GM18951 (cell line): ENCODE data around the gene IL1R1.

Experiments used
- POLR2A ChIP-seq: IDR thresholded peaks from 4 replicates; pipeline ENCODE4 v1.6.1; 2011; ENCODE audit warnings: mild to moderate bottlenecking; ENCODE audit not compliant: insufficient read length, insufficient read depth; ENCODE audit errors: extremely low read depth
- in situ Hi-C: fragments of 300-500 bp; cut with MboI; formaldehyde crosslinking; loops from one replicate; pipeline ENCODE4 v1.12.0; 2022; ENCODE audit warnings: low sequenced_read_pairs, mixed read lengths, inconsistent platforms; ENCODE audit not compliant: unreplicated experiment

IL1R1 gene

DNA sequence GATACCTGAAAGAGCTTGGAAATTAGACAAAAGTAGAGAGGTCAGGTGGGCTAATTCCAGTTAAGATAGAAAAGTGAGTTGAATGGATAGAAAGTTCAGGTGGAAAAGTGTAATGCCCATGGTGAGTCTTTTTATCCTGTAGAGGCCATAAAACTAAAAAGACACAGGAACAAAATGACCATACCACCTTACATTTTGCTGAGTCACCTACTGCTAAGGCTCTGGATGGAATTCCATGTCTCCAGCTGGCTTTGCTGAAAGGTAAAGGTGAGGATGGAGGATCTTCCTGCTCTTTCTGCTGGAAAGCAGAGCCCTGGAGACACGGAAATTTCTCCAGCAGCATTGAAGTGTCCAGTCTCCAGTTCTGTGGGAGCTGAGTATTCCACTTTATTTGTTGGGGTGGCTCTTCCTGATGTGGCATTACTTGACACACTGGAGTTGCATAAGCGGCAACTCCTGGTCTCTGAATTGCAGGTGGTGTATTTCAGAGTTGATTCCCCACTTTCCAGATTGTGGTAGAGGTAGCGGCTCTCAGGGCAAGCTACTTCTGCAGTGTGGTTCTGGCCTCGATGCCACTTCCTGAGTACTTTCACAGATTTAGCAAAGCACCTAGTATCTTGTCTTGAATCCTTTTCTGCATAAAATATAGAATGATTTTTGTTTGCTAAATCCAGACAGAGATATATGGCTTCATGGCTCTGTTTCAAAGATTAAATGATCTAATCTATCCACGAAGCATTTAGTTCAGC lies 55.0 kb downstream of the IL1R1 start:
- TF ChIP-seq POLR2A = no peak
- in situ Hi-C loops = no loop called here

DNA sequence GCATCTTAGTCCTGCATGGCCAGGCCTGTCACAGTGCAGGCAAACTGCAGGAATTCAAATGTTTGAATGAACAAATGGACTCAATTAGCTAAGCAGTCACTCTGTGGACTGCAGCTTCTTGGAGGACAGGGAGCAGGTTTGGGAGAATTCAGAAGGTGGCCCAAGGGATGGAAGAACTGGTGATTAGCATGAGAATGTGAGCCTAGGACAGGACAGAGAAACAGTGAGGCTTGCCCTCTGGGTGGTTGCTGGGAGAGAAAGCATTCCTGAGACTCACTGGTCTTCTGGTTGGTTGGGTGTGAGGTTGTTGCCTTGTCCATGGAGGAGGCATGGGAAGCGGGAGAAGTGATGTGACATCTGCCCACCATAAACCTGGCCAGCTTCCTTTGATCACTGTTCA lies 58.0 kb downstream of the IL1R1 start:
- TF ChIP-seq POLR2A = no peak
- in situ Hi-C loops = no loop called here

DNA sequence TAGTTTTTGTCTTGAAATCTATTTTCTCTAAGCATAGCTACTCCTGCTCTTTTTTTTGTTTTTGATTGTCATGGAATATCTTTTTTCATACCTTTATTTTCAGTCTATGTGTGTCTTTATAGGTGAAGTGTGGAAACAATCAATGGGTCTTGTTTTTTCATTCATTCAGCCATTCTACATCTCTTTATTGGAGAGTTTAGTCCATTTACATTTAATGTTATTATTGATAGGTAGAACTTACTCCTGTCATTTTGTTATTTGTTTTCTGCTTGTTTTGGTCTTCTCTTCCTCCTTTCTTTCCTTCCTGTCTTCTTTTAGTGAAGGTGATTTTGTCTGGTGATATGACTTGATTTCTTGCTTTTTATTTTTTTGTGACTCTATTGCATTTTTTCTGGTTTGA lies 62.1 kb downstream of the IL1R1 start:
- in situ Hi-C loops = no loop called here
- no peak for TF ChIP-seq POLR2A

DNA sequence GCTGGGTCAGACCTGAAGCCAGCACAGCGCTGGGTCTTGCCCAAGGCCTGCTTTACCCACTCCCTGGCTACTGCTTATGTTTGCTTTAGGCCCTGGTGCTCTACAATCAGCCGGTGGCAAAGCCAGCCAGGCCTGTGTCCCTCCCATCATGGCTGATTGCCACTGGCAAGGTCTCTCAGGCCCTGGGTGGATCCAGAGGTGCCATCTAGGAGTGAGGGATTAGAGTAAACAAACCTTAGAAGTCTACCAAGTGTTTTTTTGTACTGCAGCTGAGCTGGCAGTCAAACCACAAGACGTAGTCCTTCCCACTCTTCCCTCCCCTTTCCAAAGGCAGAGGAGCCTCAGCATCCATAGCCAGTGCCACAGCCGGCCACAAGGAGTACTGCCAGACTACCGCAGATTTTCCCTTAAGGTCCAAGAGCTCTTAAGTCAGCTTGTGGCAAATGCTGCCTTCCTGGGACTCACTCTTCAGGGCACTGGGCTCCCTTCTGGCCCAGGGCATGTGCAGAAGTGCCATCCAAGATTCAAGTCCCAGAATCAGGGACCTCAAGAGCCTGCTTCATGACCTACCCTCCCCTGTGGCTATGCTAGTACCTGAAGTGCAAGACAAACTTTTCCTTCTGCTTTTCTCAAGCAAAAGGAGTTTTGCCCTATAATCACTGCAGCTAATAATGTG lies 64.3 kb downstream of the IL1R1 start:
- in situ Hi-C loops = no loop called here
- TF ChIP-seq POLR2A = no peak

DNA sequence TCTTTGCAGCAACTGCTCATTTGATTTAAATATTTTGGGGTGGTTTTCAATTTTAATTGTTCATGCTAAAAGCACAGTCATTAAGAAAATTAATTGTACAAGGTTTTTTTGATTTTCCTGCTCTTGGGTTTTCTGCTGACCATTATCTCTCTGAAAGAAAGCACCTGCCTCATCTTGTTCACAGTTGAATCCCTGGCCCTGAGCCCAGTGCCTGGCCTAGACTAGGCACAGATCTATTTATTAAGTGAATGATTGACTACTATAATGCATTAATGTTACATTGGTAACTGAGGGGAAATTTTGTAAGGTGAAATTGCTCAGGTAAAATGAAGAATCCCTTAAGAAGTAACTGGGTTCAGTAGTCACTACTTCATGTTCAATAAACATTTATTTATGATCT lies 66.2 kb downstream of the IL1R1 start:
- TF ChIP-seq POLR2A = no peak
- in situ Hi-C loops = no loop called here

DNA sequence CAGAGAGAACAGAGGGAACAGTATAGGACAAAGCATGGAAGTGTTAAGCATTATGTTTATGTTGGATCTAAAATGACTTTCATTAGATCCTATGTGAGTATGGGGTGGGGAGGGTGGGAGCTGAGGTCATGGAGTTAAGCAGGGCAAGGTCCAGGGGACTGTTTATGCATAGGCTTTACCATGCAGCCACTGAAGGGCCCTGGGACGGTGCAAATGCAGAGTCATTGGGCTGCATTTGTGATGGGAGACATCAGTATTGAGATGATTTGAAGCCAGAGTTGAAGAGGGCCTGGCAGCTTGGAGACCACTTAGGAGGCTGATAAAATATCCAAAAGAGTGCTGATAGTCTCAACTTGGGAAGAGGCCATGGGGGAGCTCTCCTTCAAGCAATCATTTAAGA lies 66.9 kb downstream of the IL1R1 start:
- in situ Hi-C loops = no loop called here
- no peak for TF ChIP-seq POLR2A

DNA sequence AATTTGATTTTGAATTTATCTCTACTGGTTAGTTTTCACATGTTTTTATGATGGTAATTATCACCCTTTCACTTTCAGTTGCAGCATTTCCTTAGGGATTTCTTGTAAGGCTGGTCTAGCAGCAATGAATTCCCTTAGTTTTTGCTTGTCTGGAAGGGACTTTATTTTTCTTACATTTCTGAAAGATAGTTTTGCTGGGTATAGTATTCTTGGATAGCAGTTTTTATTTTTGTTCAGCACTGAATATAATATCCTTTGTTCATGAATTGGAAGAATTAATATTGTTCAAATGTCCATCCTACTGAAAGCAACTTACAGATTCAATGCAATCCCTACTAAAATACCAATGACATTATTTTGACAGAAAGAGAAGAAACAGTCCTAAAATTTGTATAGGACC lies 74.5 kb downstream of the IL1R1 start:
- TF ChIP-seq POLR2A = no peak
- in situ Hi-C loops = no loop called here

DNA sequence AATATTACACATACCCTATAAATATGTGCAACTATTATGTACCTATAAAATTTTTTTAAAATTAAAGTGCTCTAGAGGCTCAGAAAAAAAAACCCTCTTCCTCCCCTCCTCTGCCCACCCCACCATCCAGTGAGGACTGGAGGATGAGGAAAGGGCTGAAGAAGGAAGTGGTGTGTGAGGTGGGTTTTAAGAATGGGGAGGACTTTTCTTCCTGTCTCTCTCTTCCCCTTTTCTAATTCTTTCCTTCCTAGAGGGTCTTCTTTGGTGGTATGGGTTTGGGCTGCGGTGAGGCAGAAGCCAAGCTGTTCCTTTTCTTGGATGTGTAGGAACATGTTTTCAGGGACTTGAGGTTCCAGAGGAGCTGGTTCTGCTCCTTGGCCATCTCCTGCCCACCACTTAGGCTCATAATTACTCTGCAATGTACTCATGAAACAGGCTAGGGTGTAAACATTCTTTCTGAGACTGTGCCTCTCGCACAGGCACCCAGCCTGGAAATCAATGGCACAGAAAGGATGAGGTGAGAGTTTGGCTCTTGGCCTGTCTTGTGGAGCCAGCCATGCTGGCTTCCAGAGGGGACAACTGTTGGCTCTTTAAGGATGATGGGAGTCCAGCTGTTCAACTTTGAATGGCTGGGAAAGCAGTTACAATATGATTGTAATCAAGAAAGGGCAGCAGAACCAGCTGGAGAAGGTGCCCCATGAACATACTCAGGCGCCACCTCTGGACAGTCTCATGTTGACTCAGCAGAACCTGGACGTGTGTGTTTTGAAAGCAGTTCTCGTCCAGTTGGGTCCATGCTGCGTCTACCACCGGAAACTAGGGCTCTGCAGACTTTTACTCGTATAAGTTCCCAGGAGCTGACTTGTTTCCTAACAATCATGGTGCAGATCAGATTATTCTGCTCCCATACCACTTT lies 82.5 kb downstream of the IL1R1 start:
- in situ Hi-C loops = no loop called here
- TF ChIP-seq POLR2A = no peak

DNA sequence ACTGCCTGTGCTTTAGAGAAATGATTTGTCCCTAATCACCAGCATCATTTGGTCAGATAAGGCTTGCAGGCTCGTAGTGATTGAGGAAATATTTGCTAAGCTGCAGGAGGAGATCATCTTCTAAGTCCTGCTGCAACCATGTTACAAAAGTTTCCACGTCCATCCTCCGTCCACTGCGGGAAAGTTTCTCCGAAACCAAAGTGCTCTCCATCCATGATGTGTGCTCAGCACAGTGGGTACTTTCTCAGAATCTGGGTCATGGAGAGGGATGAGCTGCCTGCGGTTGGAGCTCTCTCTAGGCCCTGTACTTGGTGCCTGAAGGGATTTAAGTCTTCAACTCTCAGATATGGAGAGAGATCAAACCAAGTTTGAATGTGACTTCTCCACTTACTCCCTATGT lies 83.6 kb downstream of the IL1R1 start:
- in situ Hi-C loops = no loop called here
- no peak for TF ChIP-seq POLR2A

DNA sequence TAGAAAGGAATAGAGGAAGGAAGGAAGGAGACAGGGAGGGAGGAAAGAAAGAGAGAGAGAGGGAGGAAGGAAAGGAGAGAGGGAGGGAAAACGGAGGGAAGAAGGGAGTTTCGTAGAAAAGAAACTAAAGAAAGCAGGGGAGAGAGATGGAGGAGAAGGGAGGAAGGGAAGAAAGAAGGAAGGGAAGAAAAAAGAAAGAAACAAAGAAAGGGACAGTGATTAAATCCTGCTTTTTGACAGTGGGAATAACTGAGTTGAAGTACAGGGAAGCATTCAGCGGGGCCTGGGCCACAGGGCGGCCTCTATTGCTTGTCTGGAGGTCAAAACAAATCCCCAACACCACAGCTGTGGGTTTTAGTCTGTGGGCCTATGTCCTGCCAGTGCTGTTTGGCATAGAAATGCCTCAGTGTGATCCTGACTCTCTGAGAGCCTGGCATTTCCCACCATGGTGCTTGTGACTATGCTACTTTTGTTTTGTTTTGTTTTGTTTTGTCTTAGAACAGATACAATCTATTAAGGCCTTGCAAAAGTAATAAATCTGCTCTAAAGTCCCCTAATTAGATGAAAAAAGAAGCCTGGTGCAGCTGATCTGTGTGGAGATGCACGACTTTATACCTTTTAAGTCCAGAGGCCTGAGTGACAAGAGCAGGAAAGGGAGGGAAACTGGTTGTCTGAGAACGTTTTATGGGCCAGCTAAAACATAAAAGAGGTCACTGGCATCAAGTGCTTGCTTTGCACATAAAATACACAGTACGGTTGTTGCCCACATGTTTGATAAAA lies 84.3 kb downstream of the IL1R1 start:
- no peak for TF ChIP-seq POLR2A
- in situ Hi-C loops = no loop called here

DNA sequence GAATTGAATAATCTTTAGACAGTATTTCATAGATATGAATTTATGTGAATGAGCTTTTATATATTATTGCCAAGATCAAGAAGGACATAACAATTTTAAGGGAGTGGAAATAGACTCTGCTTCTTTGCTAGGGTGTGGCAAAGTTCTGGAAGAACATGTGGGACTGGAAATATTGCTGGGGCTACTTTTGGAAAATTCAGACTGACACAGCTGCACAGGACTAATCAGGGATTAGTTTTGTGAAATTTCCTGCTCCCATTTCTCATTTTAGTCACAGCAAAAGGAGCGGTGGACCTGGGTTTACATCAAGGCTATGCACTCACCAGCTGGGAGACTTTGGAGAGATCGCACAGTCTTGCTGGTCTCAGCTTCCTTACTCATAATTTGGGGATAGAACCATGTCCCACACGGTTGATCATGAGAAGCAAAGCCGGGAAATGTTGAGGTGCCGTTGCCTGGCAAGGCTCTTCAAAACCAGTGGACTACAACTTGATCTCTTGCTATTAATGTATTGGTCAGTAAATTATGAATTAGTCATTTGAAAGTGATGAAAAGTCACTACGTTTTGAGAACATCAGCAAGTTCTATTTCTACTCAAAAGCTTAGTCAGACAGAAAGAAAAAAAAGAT lies 86.7 kb downstream of the IL1R1 start:
- TF ChIP-seq POLR2A = no peak
- in situ Hi-C loops = no loop called here
